Fibroblast of upper back skin (primary cell): ENCODE results near the gene TMEM92.
"Not testable (repeated sequence)": the region's sequence is repeated elsewhere in the genome, so short reads cannot be mapped to it uniquely, and the experiment has no call there.

Experiments used
- DNase-seq: peaks from one replicate; pipeline ENCODE4 v3.0.0-alpha.2; 2013

The TMEM92 gene

DNA sequence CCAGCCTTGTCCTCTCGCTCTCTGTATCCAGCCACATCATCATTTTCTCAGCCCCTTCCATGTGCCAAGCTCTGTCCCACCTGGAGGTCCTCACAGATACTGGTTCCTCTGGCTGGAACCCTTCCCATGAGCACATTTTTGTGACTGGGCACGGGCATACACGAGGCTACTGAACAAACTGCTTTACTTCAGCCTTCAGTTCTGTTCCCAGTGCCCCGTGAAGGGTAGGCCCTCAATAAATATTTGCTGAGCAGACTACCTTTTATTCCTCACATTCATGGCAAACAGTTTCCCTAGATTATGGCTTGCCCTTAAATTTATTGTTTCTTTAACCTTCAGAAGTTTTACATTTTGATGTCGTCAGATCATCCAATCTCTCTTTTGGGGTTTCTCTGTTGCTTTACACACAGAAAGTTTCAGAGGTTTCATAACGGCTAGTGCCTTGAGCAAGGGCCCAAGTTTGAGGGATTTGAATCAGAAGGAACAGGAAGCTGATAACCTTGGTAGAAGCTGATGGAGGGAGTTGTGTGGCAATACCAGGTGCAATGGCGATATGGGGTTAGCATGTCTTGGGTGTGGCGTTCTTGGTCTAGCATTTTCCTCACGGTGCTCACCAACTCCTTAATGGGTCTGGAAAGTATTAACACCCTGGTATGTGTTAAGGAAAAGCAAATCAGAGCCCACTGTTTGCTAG, 27.8 kb downstream of the TMEM92 start:
- DNase-seq, result no peak

- DNase-seq, result no peak
These were observed 28.8 kb downstream of the TMEM92 start for GRCh38 chr17:50303051-50303450.

GRCh38 chr17:50303596-50303995, 29.3 kb downstream of the TMEM92 start:
- DNase-seq, result no peak

- no peak for DNase-seq
These were observed 30.6 kb downstream of the TMEM92 start for GRCh38 chr17:50304781-50305404.

GRCh38 chr17:50307654-50308053, 33.4 kb downstream of the TMEM92 start:
- DNase-seq, result no peak

DNA sequence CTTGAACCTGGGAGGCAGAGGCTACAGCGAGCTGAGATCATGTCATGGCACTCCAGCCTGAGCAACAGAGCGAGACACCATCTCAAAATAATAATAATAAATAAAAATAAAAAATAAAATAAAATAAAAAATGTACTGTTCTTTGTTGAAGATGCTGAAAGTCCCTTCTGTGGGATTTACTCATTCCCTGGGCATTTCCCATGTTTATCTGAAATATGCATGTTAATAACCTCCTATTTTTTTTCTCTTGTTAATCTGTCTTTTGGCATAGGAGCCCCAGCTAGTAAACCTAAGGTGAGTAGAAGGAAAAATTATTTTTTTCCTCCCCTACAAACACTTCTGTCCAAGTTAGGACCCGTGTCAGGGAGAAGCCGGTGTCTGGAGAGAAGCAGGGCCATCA, 34.4 kb downstream of the TMEM92 start:
- DNase-seq, result no peak

DNA sequence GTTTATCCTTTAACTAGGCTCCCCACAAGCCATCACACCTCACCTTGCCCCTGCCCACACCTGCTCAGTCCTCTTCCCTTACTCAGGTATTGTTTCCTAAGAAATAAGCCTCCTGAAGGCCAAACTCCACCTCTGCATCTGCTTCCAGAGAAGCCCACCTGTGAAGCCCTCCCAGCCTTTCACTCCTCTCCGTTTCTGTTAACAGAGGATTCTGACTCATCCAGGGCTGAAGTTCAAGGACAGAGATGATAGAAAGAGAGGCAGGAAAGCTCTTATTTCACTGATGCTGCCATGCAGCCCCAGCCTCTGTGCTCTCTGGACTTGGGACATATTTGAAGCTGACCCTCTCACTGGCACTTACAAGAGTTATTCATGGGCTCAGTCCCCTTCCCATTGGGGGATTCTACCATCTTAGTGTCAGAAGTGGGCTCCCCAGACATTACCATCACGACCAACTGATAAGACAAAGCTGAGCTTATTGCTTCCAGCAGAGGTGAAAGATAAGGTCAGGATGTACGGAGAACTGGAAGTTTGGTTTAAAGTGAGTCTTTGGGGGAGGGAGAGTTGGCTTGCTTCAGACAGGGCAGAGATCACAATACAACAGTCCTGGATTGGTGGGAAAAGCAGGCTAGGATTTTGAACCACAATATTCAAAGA, 36.3 kb downstream of the TMEM92 start:
- no peak for DNase-seq

GRCh38 chr17:50311112-50311460, 36.8 kb downstream of the TMEM92 start:
- DNase-seq, result no peak

GRCh38 chr17:50311483-50311882, 37.2 kb downstream of the TMEM92 start:
- no peak for DNase-seq

DNA sequence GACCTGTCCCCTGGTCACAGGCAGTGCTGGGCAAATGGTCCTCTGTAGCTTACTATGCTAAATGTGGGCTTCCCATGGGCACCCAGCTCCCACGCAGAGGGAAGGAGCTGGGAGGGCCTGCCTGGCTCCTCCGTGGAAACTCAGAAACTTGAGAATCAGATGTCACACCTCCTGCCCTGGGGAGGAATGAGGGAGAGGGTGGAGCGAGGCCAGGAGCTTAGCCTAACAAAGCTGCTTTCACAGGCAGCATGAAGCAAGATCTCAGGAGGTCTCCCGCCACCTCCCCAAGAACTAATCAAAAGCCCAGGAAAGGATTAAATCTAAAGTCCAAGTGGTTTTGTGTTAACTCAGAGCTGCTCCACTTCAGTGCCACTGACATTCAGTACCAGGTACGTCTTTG, 38.0 kb downstream of the TMEM92 start:
- no peak for DNase-seq

GRCh38 chr17:50314456-50315011, 40.3 kb downstream of the TMEM92 start:
- DNase-seq, result no peak

- no peak for DNase-seq
These were observed 41.8 kb downstream of the TMEM92 start for GRCh38 chr17:50316016-50316587.

GRCh38 chr17:50316660-50317059, 42.4 kb downstream of the TMEM92 start:
- not testable (repeated sequence) for DNase-seq

DNA sequence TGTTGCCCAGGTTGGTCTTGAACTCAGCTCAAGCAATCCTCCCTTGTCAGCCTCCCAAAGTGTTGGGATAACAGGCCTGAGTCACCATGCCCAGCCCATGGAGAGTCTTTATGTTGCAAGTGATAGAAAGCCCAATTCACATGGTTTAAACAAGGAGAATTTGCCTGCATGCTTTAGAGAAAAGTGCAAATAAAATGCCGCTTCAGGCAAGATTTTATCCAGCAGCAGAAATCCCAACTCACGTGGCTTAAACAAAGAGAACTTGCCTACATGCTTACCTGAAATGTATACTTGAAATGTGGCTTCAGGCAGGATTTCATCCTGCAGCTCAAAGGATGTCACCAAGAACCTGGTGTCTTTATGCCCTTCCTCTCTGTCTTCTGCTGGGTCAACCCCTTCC, 42.9 kb downstream of the TMEM92 start:
- DNase-seq, result no peak

- peak; percentile 33 for DNase-seq
These were observed 44.4 kb downstream of the TMEM92 start for GRCh38 chr17:50318501-50319285.

DNA sequence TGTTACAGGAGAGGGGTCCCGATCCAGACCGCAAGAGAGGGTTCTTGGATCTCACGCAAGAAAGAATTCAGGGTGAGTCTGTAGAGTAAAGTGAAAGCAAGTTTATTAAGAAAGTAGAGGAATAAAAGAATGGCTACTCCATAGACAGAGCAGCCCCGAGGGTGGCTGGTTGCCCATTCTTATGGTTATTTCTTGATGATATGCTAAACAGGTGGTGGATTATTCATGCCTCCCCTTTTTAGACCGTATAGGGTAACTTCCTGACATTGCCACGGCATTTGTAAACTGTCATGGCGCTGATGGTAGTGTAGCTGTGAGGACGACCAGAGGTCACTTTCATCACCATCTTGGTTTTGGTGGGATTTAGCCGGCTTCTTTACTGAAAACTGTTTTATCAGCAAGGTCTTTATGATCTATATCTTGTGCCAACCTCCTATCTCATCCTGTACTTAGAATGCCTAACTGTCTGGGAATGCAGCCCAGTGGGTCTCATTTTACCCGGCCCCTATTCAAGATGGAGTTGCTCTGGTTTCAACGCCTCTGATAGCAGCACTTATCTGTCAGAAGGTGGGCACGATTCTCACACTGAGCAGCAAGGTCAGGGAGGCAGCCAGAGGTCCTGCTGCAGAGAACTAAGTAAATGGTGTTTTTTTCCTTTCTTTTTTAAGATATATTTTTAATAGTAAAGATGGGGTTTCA, 45.2 kb downstream of the TMEM92 start:
- DNase-seq, result no peak

DNA sequence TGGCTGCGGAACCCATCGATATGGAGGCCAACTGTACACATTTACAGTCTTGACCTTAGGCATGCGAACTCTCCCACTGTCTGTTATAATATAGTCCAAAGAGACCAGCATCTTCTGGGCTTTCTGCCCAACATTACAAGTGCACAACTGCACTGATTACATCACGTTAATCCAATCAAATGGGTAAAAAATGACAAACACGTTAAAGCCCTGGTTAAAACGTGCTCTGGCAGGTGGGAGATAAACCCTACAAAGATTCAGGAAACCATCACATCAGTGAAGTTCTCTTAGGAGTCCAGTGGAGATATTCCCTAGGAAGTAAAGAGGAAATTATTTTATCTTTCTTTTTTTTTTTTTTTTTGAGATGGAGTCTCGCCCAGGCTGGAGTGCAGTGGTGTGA, 48.0 kb downstream of the TMEM92 start:
- DNase-seq, result no peak

GRCh38 chr17:50323060-50323459, 48.8 kb downstream of the TMEM92 start:
- DNase-seq, result no peak

GRCh38 chr17:50325906-50326305, 51.6 kb downstream of the TMEM92 start:
- DNase-seq, result no peak

DNA sequence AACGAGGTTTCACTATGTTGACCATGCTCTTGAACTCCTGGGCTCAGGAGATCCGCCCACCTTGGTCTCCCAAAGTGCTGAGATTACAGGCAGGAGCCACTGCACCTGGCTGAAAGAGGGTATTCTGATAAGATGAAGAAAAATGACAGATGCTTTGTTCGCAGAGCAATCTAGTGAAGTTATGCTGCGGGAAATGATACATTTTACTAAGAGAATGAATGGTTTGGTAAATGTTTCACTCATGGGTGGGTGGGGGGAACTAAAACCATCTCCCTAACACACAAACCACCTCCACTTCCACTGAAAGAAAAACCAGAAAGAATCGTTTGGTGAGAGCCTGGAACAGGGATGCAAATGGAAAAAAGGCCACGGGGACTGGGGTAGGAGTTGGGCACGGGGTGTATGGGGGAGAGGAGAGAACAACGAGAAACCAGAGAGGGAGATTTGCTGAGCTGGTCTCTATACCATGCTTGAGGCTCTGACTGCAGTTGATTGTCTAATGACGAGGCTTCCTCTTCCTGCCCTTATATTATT, 52.6 kb downstream of the TMEM92 start:
- no peak for DNase-seq

DNA sequence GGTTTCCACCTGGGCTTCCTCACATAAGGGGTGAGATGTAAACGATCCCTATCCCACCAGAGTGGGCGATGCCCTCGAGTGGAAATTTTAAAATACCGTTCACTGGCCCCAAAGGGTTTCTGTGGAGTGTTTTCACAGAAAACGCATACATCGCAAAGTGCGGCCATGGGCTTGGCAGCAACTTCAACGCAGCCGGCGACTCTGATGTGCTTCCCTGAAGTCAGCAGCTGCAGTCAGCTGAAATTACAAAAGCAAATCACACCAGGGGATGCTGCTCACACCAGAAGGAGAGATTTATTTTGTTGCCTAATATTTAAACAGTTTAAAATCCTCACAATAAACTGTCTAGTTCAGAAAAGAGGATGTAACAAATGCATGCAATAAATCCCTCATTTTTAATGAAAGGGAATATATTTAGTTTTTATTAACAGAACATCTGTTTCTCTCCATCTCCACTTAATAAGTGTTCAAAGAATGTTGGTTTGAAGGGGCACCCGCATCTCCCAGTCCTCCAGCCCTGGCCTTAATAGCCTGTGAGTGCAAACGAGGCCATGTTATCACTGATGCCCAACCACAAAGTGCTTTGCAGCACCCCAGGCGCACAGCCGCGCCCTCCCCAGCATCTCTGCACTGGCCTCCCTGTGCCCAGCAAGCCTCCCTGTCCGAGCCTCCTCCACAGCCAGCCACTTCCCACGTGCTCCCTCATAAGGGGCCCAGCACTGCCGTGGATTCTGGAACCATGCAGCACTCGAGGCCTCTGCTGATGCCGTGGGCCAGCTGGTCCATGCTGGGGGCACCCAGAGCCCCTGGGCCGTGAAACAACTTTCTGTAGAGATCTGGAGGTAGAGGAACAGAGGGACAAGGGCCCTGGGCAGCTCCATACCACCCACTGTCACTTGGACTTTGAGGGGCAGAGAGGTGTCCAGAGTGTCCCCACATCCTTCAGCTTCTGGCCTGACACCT, 54.4 kb downstream of the TMEM92 start:
- no peak for DNase-seq
